Measurements from ENCODE around the gene NACC2.

DNA sequence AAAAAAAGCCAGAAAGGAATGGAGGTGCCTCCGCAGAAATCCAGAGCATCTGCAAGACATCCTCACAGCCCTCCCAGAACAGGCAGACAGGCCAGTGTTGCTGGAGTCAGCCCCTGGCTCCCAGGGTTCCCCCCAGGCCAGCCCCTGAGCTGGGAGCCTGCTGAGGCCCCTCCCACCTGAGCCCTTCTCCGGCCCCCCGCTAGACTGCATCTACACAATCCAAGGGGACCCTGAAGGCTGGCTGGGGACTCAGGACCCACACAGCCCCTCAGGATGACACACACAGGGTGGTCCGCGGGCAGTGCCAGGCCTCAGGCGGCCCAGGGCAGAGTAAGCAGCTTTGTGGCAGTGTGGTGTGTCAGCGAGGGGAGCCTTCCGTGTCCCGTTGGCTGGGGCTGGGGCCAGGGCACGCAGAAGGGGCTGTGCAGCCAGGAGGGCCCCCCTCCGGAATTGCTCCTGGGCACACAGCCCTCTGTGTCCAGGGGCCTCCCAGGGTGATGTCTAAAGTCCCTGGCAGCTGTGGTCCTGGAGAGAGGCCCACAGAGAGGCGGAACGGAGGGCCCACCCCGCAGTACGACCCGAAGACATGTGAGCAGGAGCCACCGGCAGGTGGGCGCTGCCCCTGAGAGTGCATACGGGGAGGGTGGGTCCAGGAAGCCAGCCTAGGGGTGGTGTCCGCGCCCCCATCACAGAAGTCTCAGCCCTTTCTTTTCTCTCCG is 20.7 kb upstream of the NACC2 start:
- TF ChIP-seq POLR2A (IDR thresholded peaks at IDR 0.05) (no peak), CTCF (IDR thresholded peaks at IDR 0.05 in 8 of 11, conservative IDR thresholded peaks at IDR 0.05 in 3 of 11) (no peak), POLR2AphosphoS5 (IDR thresholded peaks at IDR 0.05) (no peak)
